ENCODE data around the gene DYRK1A.

- TF ChIP-seq MAX (IDR thresholded peaks at IDR 0.05; ENCODE audit: low read depth, low read length), result no peak
- no peak for TF ChIP-seq CTCF (IDR thresholded peaks at IDR 0.05 in 2 of 3, conservative IDR thresholded peaks at IDR 0.05 in 1 of 3; ENCODE audit: control insufficient read depth in 2 of 3, extremely low read depth in 1 of 3, insufficient read depth in 1 of 3, low read depth in 3 of 3, low read length in 3 of 3)
- no peak for TF ChIP-seq CHD1 (IDR thresholded peaks at IDR 0.05; ENCODE audit: low read depth, low read length)
- TF ChIP-seq EP300 (IDR thresholded peaks at IDR 0.05; ENCODE audit: borderline replicate concordance in 1 of 2, control insufficient read depth in 1 of 2, low read depth in 2 of 2, low read length in 2 of 2), result no peak
- TF ChIP-seq CREB1 (IDR thresholded peaks at IDR 0.05; ENCODE audit: low read depth), result no peak
- TF ChIP-seq STAT3 (IDR thresholded peaks at IDR 0.05; ENCODE audit: low read depth, low read length), result no peak
- no peak for TF ChIP-seq PAX8 (IDR thresholded peaks at IDR 0.05)
- no peak for TF ChIP-seq SIN3A (IDR thresholded peaks at IDR 0.05; ENCODE audit: low read depth, low read length)
- TF ChIP-seq TAF1 (IDR thresholded peaks at IDR 0.05; ENCODE audit: borderline replicate concordance, low read depth, low read length), result no peak
Measured at GRCh38 chr21:37356706-37357105, 9.9 kb upstream of the DYRK1A start.

All from GM12878 (cell line).